K562 (cell line): ENCODE measurements around the gene SHC1. TPM values are rescaled to one million over a fixed set of nuclear protein-coding genes. Genes with fewer than 3 reads are reported as not detected.

ENCODE experiments used
- HMG20A ChIP-seq: fragments of 450-650 bp; formaldehyde crosslinking; conservative IDR thresholded peaks from 2 replicates; pipeline ENCODE4 v1.4.0; 2020; ENCODE audit warnings: mild to moderate bottlenecking, mixed read lengths
- STAG1 ChIP-seq: sonication (generic); formaldehyde crosslinking; IDR thresholded peaks from 2 replicates; pipeline ENCODE4 v1.5.0; 2020; ENCODE audit warnings: missing genetic modification reagents, borderline replicate concordance
- TBP ChIP-seq: optimal IDR thresholded peaks from 2 replicates; pipeline ENCODE3; 2011; ENCODE audit warnings: low read depth, low read length, improper control_type of control experiment
- YY1 ChIP-seq, 3 experiments: IDR thresholded peaks; 2 replicates each; pipeline ENCODE4 v1.6.1; 2011; ENCODE audit warnings: low read length in 2 of 3, mild to moderate bottlenecking in 2 of 3, moderate library complexity in 2 of 3, borderline replicate concordance in 1 of 3, control low read depth in 1 of 3, low read depth in 1 of 3; ENCODE audit not compliant: insufficient read depth in 3 of 3, insufficient replicate concordance in 2 of 3, control insufficient read depth in 1 of 3, insufficient read length in 1 of 3; ENCODE audit errors: extremely low read depth in 1 of 3
- ZFX ChIP-seq: sonication (generic); formaldehyde crosslinking; IDR thresholded peaks from 2 replicates; pipeline ENCODE4 v1.8.0; 2022; ENCODE audit warnings: mild to moderate bottlenecking, missing genetic modification reagents, moderate library complexity
- polyA plus RNA-seq, 8 experiments: library from polyadenylated mRNA; depleted of rRNA in 4 of 8; stranded (reverse) in 5 of 8; unstranded in 3 of 8; fragments of >200 nt; fragmentation: Nextera tagmentation in 2 of 8; fragmentation: Illumina TruSeq in 1 of 8; extraction: Ambion mirVana in 2 of 8; extraction: Trizol in 1 of 8; gene quantifications; 2 replicates each; pipeline versions ENCODE4 v1.2.1 to v1.2.3, GENCODE V29; 2011 to 2014; ENCODE audit warnings: inconsistent platforms in 1 of 8, missing spikeins in 1 of 8
- total RNA-seq, 7 experiments: library from RNA; depleted of rRNA in 6 of 7; stranded (reverse); fragments of >200 nt in 6 of 7; fragmentation: Illumina TruSeq in 2 of 7; extraction: Trizol in 2 of 7; gene quantifications; 2 replicates each; pipeline versions ENCODE4 v1.2.1 to v1.2.3, GENCODE V29; 2011 to 2021; ENCODE audit warnings: low replicate concordance in 1 of 7
- TF ChIP-seq, protein P1 (sequence below): sonication (generic); formaldehyde crosslinking; IDR thresholded peaks from 2 replicates; pipeline ENCODE4 v1.5.0; 2020; ENCODE audit warnings: missing genetic modification reagents
- TF ChIP-seq, protein P2 (sequence below): fragments of 200-800 bp; sonication (Bioruptor generic); IDR thresholded peaks from 2 replicates; pipeline ENCODE4 v1.6.1; 2017; ENCODE audit warnings: missing genetic modification characterization, missing compliant biosample characterization
- TF ChIP-seq, protein P3 (sequence below): fragments of 250-450 bp; sonication (Bioruptor Pico); IDR thresholded peaks from 2 replicates; pipeline ENCODE4 v1.5.0; 2021; ENCODE audit warnings: mild to moderate bottlenecking, borderline replicate concordance

Gene SHC1
- total and polyA plus RNA-seq, 9 of the 15 experiments (the other 6 are each of a cell fraction or from before 2014, with no cell fraction given), result 4.1 to 113 (median 51.9) TPM

DNA sequence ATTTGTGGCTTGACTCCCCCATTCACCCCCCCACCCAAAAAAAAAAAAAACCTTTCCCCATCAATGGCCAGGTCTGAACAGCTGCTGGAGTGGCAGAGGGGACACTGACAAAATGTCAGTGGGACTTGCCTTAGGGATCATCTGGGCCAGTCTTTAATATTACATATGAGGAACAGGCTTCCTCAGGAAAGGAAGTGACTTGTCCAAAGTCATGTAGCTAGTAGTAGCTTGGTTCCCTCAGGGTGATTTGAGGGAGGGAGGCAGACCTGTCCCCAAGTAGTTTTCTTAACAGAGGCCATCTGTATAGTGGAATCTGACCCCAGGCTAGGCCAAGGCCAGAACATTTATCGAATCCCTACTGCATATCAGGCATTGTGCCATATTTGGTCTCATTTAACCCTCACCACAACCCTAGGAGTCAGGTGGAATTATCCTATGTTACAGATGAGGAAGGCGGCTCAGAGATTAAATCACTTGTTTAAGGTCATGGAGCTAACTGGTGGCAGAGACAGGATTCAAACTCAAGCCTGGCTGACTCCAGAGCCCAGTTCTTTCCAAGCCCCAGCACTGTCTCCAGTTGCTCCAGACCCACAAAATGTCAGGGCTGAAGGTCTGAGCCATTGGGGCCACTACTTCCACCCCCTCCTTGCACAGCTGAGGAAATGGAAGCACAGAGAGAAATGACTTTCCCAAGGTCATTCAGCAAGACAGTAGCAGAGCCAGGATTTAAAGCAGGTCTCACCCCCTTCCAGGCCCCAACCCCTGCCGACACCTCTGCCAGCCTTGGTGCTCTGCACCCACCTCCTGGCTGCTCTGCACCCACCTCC lies 42.4 kb upstream of the SHC1 start (continued):
- TF ChIP-seq, protein P1, sequence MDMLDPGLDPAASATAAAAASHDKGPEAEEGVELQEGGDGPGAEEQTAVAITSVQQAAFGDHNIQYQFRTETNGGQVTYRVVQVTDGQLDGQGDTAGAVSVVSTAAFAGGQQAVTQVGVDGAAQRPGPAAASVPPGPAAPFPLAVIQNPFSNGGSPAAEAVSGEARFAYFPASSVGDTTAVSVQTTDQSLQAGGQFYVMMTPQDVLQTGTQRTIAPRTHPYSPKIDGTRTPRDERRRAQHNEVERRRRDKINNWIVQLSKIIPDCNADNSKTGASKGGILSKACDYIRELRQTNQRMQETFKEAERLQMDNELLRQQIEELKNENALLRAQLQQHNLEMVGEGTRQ (CRISPR knock-in tag), result no peak
- TF ChIP-seq, protein P2, sequence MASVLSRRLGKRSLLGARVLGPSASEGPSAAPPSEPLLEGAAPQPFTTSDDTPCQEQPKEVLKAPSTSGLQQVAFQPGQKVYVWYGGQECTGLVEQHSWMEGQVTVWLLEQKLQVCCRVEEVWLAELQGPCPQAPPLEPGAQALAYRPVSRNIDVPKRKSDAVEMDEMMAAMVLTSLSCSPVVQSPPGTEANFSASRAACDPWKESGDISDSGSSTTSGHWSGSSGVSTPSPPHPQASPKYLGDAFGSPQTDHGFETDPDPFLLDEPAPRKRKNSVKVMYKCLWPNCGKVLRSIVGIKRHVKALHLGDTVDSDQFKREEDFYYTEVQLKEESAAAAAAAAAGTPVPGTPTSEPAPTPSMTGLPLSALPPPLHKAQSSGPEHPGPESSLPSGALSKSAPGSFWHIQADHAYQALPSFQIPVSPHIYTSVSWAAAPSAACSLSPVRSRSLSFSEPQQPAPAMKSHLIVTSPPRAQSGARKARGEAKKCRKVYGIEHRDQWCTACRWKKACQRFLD (CRISPR knock-in tag), result no peak
- TF ChIP-seq ZFX (CRISPR knock-in tag) (peak; percentile 13; the same call in 1 of the 2 replicates), TBP (no peak), STAG1 (CRISPR knock-in tag) (no peak), HMG20A (CRISPR knock-in tag) (no peak), YY1 (IDR thresholded peaks at IDR 0.05; ENCODE audit: borderline replicate concordance in 1 of 3, control insufficient read depth in 1 of 3, extremely low read depth in 1 of 3, insufficient read depth in 3 of 3, insufficient read length in 1 of 3, insufficient replicate concordance in 2 of 3, low read depth in 1 of 3, low read length in 2 of 3) (peak in 1 of 3 experiments; percentile 46)
- TF ChIP-seq, protein P3, sequence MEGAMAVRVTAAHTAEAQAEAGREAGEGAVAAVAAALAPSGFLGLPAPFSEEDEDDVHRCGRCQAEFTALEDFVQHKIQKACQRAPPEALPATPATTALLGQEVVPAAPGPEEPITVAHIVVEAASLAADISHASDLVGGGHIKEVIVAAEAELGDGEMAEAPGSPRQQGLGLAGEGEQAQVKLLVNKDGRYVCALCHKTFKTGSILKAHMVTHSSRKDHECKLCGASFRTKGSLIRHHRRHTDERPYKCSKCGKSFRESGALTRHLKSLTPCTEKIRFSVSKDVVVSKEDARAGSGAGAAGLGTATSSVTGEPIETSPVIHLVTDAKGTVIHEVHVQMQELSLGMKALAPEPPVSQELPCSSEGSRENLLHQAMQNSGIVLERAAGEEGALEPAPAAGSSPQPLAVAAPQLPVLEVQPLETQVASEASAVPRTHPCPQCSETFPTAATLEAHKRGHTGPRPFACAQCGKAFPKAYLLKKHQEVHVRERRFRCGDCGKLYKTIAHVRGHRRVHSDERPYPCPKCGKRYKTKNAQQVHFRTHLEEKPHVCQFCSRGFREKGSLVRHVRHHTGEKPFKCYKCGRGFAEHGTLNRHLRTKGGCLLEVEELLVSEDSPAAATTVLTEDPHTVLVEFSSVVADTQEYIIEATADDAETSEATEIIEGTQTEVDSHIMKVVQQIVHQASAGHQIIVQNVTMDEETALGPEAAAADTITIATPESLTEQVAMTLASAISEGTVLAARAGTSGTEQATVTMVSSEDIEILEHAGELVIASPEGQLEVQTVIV (CRISPR knock-in tag), result no peak
- TF ChIP-seq, all 486 proteins: peak for 23
